Stromal cell of bone marrow (primary cell): Measurements from ENCODE around the gene SHC1.
A peak's percentile ranks its signal among the peaks of the same experiment; 100 is the strongest.

Experiments
- DNase-seq: peaks from one replicate; pipeline ENCODE4 v3.0.0-alpha.2; 2012; ENCODE audit warnings: low read depth

SHC1 gene

DNA sequence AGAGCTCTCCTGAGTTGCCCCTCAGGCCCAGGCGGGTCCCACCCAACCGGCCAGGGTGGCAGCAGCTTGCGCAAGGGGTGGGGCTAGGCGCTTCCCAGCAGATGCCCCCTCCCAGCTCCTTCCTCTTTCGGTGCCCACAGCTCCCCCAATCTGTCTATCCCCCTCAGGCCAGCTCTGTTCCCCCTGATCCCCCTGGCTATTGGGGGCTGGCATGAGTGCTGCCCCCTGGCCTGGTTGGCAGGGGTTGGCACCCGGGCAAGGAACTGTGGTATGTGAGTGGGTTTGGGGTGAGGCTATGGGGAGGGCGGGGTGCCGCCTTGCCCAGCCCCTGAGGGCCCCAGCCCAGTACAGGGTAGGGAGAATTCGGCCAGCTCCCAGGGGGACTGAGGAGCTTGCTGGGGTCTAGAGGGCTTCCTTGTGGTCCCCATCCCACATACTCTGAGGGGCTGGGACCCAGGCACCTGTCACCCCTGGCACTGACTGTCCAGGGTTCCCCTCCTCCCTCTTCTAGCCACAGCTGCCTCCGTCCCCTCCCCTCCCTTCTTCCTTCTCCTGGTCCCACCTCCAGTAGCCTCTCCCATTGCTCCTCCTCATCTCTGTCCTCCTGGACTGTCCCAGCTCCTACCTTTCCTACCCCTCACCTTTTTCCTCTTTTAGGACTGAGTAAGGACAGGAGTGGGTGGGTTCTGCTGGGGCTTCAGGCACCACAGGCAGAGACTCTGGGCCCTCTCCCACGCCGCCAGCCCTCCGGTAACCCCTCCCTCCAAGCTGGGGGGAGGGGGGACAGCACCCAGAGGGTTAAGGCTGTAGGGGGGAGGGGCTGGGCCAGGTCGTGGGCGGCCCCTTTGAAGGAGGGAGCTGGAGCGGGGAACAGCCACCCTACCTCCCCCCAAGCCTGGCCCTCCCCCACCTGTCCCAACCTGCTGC, 37.7 kb upstream of the SHC1 start:
- DNase-seq = no peak

DNA sequence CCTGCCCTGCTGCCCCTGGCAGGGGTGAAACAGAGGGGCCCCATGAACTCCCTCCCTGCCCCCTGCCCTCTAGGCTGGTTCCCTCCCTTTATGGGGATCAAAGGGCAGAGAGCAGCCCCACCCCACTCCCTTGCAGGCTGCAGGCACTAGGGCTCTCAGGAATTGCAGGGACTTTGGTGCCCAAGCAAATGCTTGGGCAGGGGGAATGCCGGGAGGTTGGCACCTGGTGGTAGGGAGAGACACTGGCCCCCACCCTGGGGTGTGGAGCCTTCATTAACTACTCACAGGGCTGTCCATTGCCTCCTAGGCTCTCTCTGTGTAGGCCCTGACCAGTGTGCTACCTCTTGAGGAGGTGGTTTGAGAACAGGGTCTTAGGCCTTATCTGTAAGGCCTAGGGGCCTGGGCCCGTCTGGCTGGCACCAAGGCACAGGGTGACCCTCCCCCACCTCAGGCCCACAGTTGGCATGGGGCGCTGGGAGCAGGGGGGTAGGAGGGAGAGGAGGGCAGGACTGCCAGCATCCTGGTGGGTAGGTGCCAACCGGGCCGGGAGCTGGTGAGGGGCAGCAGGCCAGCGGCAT, 36.8 kb upstream of the SHC1 start:
- DNase-seq = no peak

DNA sequence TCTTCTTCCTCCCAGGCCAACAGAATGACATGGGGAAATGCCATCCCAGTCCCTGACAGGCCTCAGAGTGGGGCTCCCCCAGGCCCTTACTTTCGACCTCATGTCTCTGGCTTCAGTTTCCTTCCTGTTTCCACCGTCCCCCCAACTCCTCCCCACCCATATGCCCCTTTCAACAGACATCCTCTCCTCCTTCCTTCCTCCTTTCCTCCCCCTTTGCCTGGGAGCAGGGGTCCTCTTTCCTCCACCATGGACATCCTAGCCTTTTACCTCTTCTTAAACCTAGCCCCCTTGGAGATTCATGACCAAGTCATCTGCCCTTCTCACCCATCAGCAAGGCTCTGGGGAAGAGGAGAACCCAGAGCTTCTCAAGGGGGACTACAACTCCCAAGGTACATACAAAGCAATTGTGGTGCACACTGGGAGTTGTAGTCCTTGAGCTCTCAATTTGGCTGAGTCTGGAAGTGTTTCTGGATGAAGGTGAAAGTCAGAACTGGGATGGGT, 36.1 kb upstream of the SHC1 start:
- no peak for DNase-seq

DNA sequence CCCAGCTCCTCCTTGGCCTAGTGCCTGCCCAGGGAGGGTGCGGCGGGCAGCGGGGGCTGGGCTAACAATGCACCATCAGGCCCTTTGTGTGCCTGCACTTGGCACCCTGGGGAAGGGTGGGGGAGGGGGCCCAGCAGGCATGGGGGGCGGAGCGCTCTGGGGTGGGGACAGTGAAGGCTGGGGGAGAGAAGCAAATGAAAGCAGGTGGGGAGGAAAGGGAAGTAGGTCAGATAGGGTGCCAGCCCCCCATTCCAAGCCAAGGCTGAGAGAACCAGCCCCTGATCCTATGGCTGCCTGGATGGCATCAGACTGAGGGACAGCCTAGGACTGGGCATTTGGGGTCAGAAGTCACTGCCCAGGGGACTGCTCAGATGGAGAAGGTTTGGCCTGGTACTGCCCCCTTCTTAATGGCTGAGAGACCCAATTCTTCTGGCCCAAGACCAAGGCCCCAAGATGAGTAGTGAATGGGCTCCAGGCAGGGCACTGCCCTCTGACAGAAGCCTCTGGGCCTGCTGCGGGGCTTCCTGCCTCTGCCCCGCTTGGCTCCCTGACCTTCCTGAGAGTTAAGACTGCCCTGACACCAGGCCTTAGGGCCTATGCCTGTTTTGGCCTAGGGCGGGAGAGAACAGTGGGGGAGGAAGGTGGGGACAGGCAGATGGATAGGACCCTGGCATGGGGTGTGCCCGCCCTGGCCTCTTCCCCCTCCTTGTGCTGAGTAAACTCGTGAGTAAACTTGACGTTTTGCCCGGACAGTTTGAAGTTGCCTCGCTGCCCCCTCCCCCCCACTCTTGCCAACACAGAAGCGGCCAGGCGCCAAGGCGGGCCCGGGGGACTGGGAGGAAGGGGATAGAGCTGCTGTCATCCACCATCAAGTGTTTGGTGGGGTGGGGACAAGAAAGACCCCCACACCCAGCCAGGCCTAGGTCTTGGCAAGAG, 34.8 kb upstream of the SHC1 start:
- DNase-seq = peak; percentile 30

DNA sequence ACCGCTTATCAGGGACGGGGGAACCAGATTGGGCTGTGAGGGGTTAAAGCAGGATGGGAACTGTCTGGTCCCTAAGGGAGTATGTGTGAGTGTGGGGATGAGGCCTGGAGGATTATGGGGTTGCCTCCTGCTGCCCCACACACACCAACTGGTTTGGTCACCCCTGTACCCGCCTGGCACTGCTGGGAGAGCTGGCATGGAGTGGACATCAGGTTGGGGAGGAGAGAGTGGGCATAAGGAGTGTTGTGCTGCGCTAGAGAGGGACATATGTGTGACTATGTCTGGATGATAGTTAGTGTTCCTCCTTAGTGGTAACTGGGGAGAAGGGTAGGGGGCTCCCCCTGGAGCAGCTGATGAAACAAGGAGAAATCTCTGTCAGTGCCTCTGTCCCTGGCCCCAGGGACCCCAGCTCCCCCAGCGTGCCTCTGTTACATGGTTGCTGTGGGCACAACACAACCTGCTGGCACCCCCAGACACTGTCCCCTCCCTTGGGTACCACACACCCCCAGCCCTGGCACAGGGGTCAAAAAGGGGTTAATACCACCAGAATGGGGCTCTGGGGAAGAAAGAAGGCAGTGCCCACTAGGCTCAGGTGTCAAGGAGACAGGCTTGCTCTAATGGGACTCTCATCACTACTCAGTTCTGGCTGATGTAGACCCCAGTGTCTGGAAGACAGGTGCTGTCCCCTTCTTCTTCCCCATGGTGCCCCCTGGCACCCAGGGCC, 34.0 kb upstream of the SHC1 start:
- no peak for DNase-seq

DNA sequence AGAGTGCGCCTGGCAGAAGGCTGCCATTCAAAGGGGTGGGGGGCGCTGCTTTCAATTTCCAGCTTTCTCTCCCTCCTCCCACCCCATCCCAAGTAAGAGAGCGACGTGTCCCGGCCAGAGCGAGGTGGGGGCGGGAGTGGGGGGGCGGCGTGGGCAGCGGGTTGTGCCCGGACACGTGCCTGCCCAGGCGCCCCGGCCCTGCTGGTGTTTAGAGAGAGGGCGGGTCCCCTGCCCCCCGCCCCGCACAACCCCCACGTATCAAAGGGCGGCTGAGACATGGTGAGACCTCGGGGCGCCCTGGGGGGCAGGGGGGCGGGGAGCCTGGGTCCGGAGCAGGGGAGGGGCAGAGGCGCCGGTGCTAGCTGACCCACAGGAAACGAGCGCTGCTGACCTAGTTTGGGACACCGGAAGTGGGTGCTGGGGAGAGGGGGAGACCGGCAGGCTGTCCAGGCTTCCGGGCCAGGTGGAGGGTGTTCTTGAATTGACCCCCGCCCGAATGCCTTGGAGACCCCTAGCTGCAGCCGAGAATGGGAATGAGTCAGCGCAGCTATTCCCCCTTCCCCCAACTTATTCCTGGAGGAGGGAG, 33.3 kb upstream of the SHC1 start:
- no peak for DNase-seq

DNA sequence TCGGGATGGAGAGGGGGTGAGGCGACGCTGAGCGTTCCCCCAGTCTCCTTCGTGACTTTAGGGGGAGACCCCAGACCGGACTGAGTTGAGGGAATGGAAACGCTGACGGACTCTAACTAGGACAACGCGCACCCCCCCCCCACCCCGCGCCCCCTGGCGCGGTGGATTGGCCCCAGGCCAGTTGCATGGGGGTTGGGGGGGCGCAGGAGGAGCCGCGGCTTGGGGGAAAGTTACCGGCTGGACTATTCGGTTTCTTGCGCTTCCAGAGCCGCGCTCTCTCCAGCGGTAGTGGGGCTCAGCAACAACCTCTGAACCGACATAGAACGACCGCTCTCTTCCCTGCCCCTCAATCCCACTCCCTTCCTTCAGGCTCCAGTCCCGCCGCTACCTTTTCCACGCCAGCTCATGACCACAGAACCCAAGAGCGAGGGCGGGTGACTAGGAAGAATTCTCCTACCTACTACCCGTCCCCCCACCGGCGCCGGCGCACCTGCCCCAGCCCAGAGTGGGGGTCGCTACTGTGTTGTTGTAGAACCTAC, 32.7 kb upstream of the SHC1 start:
- DNase-seq = no peak

DNA sequence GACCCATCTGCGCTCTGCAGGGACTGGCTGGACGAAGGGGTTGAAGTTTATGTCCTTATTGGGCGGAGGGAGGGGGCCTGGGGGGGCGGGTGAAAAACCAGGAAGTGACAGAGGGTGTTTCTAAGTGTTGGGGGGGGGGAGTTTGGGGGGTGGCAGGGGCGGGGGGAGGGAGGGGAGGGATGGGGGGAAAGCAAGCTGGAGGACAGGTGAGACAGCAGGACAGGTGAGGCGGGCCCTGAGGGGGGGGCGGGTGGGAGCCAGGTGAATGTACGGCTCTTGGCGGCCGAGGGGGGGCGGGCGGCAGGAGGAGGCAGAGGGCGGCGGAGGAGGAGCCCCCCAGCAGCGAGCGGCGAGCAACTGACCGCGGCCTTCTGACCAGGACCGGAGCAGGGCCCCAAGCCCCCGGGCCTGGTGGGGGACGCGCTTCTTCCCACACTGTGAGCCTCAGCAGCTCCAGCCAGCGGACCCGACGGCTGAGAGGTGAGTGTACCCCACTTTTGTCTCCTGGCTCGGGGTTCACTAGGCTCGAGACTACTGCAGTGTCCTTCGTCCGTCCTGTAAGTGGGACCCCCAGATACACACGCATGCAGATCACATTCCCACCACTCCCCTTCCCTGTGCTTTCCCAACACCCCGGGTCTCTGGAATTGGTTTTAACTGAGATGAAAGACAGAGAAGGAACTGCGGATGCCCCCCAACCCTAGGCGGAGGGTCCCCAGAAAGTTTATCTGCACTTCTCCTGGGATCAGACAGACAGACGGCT, 32.1 kb upstream of the SHC1 start, which contains the start of gene ZBTB7B:
TSS of gene ZBTB7B (plus strand) at position 339 of the 763 bp plus-strand sequence. CDS start 11,859 bp downstream, outside the sequence.
- no peak for DNase-seq

DNA sequence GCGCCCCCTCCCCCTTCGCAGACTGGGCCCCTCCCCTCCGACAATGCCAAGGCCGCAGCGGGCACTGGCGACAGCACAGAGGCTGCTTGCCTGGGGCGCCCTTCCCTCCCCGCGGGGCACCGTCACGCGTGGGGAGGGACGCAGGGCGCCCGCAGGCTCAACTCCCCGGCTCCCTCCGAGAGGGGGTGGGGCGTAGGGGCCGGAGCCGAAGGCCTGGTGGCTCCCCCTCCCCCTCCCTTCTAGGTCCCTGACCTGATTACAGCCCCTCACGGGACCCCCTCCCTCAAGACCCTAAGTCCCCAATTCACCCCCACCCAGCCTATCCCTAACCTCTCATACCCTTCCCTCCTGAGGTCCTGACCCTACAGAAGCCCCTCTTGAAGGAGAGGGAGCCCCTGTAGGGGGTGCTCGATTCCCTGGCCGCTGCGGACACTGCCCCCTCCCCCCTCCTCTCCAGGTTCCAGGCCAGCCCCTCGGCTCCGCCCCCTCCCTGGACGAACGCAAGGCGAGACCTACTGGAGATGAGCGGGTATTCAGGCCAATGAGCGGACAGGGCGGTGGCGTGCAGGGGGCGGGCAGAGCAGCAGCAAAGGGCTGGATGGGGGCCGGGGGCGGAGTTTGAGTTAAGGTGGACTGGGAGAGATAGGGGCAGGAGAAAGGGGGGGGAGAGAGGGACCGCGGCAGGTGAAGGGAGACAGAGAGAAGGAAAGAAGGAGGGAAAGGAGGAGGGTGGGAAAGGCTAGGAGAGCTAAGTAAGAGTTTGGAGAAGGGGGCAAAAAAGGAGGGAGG, 31.3 kb upstream of the SHC1 start:
- peak; percentile 98 for DNase-seq

- DNase-seq = no peak
Observed at GRCh38 chr1:155001425-155001674, 30.8 kb upstream of the SHC1 start.

DNA sequence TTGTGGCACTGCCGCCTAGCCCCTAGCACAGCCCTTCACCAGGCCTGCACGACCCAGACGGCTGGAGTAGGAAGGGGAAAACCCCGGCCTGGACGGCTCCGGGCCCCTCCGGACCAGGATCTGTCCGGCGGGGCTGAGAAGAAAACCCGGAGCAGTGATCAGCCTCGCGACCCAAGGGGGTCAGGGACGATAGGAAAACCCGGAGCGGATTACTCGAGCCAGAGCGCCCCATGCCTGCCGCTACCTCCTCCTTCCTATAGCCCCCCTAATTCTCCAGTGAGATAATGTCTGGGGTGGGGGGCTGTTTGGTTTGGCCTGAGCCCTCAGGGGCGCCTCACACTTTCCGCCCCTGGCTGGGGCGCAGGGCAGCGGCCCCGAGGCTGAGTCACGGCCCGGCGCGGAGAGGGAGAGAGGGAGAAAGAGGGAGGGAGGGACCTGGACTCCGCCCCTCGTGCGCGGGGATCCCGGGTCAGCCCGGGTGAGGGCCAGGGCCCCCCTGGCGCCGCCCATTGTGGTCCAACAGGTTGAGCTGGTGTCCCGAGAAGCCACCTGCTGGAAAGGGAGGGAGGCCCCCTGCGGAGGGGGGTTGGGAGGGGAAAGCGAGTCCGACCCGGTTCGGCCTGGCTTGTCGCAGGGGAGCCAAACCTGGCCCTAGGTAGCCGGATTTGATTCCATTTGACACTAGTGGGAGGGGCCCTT, 30.3 kb upstream of the SHC1 start:
- DNase-seq = peak; percentile 77

DNA sequence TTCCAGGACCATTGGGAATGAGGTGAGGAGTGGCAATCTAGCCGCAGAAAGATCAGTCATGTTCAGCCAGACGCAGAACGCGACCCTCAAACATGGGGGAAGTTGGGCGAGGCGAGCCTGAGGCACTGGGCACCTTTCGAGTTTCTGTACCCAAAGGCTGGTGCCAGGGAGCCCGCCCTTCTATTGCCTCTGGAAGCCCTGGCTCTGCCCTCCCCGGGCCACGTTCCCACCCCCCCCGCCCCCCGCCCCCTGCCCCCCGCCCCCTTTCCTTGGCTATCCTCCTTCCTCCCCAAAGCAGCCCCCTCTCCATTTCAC, 29.8 kb upstream of the SHC1 start:
- no peak for DNase-seq

DNA sequence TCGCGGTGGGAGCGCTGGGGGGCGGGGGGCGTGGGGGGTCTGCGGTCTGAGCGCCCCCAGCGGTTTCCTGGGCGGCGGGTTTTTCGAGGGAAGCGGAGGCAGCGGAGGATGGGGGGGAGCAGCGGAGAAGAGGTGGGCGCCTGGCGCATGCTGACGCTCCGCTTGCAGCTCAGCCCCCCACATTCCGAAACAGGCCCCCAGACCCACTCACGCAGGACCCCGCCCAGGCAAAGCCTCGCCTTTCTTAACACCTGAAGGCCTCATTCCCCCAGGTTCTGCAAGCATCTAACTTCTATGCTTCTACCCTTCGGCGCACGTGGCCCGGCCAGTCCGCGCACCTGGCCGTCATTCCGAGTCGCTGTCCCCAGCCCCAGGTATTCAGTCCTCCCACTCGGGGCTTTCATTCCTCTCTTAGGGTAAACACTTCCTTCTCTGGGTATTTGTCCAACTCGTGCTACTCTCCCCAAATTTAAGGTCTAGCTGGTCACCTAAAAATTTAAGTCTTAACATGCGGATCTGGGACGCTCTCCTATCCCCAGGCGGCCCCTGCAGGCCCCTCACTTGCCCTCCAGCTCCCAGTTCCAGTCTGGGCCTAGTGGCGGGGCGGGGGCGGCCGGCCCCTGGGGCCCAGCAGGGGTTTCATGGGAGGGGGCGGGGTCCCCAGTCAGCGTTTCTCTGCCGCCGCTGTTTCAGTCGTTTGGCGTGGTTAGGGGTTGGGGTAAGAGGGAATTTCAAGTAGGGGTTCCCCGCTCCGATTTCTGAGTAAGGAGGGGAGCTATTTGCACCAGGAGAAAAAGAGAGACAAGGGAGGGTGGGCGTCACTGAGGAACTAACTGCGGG, 29.2 kb upstream of the SHC1 start:
- no peak for DNase-seq

- DNase-seq = peak; percentile 42
Observed at GRCh38 chr1:154998818-154999570, 28.4 kb upstream of the SHC1 start.

GRCh38 chr1:154998201-154998780, 27.7 kb upstream of the SHC1 start:
- no peak for DNase-seq

DNA sequence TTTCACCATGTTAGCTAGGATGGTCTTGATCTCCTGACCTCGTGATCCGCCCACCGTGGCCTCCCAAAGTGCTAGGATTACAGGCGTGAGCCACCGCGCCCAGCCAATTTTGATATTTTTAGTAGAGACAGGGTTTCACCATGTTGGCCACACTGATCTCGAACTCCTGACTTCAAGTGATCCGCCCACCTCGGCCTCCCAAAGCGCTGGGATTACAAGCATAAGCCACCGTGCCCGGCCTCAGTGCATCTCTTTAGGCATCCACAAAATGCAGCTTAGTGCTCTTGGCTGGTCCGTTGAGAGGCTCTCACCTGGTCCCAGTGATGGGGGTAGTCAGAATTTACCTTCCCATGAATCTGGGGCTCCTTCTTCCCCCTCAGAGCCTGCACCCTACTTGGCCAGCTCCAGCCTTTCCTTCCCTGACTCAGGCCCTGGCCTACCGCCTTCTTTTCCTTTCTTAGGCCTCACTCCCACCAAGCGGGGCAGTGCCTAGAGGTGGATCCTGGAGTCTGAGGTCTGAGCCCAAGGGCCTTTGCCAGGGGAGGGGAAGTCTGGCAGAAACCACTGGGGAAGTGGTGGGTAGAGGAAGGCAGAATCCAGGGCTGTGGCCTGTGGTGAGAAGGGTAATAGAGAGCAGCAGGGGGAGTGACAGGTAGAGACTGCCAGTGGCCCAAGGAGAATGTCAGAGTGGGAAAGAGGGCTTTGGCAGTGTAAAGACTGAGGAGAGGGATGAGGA, 26.6 kb upstream of the SHC1 start:
- DNase-seq = no peak
